Sigmoid colon (tissue), 4 donors: ENCODE results near the gene NOP14.

ENCODE experiments used
- POLR2A ChIP-seq, 2 donors: fragments of 450-650 bp; IDR thresholded peaks; one replicate each; pipeline ENCODE4 v1.6.1; 2016; ENCODE audit warnings: antibody characterized with exemption in 2 of 2, mild to moderate bottlenecking in 2 of 2, moderate library complexity in 2 of 2
- POLR2AphosphoS5 ChIP-seq, 4 donors: sonication (generic); formaldehyde crosslinking; IDR thresholded peaks; one replicate each; pipeline ENCODE4 v1.6.1; 2017; ENCODE audit warnings: antibody characterized with exemption in 4 of 4
- TF ChIP-seq, protein P1 (sequence below), 4 experiments: fragments of 450-650 bp in 3 of 4; fragments of 200-600 bp in 1 of 4; IDR thresholded peaks; one replicate each; pipeline ENCODE4 v1.5.1; 2016 to 2019; ENCODE audit warnings: antibody characterized with exemption in 4 of 4, mild to moderate bottlenecking in 3 of 4, moderate library complexity in 2 of 4

DNA sequence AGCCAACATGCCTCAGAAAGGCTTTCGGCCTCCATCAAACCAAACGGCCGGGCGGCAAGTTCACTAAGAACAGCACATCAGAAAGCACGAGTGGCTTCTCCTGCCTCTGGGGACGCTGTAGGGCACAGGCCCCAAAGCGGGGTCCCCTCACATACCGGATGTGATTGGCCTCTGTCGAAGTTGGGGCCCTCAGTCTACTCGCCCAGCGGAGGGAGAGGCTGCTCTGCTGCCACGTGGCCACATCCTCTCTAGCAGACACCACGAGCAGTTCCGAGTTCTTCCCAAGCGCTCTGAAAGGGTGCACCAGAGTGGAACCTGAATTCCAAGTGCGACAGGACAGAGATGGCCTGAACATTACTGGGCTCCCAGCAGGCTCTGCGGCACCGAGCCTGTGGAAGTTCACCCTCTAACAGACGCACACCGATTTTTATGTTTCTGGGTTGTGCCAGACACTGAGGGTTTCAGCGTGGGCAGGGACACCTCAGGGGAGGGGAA is 21.1 kb downstream of the NOP14 start:
- TF ChIP-seq, protein P1, sequence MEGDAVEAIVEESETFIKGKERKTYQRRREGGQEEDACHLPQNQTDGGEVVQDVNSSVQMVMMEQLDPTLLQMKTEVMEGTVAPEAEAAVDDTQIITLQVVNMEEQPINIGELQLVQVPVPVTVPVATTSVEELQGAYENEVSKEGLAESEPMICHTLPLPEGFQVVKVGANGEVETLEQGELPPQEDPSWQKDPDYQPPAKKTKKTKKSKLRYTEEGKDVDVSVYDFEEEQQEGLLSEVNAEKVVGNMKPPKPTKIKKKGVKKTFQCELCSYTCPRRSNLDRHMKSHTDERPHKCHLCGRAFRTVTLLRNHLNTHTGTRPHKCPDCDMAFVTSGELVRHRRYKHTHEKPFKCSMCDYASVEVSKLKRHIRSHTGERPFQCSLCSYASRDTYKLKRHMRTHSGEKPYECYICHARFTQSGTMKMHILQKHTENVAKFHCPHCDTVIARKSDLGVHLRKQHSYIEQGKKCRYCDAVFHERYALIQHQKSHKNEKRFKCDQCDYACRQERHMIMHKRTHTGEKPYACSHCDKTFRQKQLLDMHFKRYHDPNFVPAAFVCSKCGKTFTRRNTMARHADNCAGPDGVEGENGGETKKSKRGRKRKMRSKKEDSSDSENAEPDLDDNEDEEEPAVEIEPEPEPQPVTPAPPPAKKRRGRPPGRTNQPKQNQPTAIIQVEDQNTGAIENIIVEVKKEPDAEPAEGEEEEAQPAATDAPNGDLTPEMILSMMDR (IDR thresholded peaks at IDR 0.05) = no peak
- no peak for TF ChIP-seq POLR2A (IDR thresholded peaks at IDR 0.05)
- TF ChIP-seq POLR2AphosphoS5 (IDR thresholded peaks at IDR 0.05) = no peak
